Endothelial cell of umbilical vein (primary cell): ENCODE data around the gene OR1F1.

ENCODE experiments used
- CTCF ChIP-seq, 2 donors: IDR thresholded peaks; 1 replicate in 1 of 2; 2 replicates in 1 of 2; pipeline ENCODE4 v1.5.1; 2011; ENCODE audit warnings: low read length in 2 of 2, mild to moderate bottlenecking in 2 of 2, moderate library complexity in 2 of 2, control low read depth in 1 of 2, inconsistent platforms in 1 of 2, low read depth in 1 of 2; ENCODE audit not compliant: insufficient read depth in 1 of 2; ENCODE audit errors: extremely low read depth in 1 of 2
- EZH2 ChIP-seq: IDR thresholded peaks from 2 replicates; pipeline ENCODE4 v1.6.1; 2012; ENCODE audit warnings: borderline replicate concordance, low read depth, mild to moderate bottlenecking, moderate library complexity, low read length, inconsistent platforms; ENCODE audit not compliant: severe bottlenecking
- POLR2A ChIP-seq: IDR thresholded peaks from 2 replicates; pipeline ENCODE4 v1.6.1; 2012; ENCODE audit warnings: low read depth, mild to moderate bottlenecking, control low read depth, low read length
- POLR2AphosphoS5 ChIP-seq: IDR thresholded peaks from 2 replicates; pipeline ENCODE4 v1.6.1; 2012; ENCODE audit warnings: low read depth, mild to moderate bottlenecking, control low read depth, low read length, moderate library complexity; ENCODE audit not compliant: insufficient read depth

- TF ChIP-seq EZH2 (no peak), POLR2A (no peak), POLR2AphosphoS5 (no peak), CTCF (IDR thresholded peaks at IDR 0.05; ENCODE audit: extremely low read depth in 1 of 2, insufficient read depth in 1 of 2, low read depth in 1 of 2, low read length in 2 of 2) (no peak)
These were observed 44.2 kb upstream of the OR1F1 start for GRCh38 chr16:3143598-3144320.
